Measurements from ENCODE around the gene RSPH9. TPM values are rescaled to one million over a fixed set of nuclear protein-coding genes. Genes with fewer than 3 reads are reported as not detected.

The RSPH9 gene
- total RNA-seq, 4 donors from 2014 or later = 0.24 to 0.57 TPM; not detected in 2

GRCh38 chr6:43707269-43707668, 62.4 kb downstream of the RSPH9 start:
- TF ChIP-seq POLR2AphosphoS5 (IDR thresholded peaks at IDR 0.05) (no peak), CTCF (IDR thresholded peaks at IDR 0.05) (no peak), EP300 (IDR thresholded peaks at IDR 0.05) (no peak), POLR2A (IDR thresholded peaks at IDR 0.05) (no peak)
- peaks cover 29% of the 10 kb centered on the region for H3K4me1 ChIP-seq
- 89% methylated on average over 7 of the region's 7 CpGs for WGBS

DNA sequence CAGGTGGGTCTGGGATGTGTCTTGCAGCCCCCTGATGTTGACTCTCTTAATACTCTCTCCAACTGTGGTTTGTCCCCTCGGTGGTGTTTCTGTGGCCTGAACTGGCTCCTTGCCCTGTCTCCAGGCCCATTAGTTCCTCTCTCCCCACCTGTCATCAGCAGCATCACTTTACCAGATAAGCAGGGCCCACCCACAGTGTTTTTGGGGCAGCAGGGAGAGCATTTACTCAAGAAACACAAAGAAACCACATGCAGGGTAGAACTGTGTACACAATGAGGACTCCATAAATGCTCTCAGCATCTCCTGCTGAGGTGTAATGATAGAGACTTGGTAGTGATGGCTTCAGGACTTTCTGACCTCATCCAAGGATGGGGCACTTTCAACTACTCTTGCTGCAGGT, 62.9 kb downstream of the RSPH9 start:
- WGBS = 50% methylated on average over 1 of the region's 1 CpG
- Histone ChIP-seq H3K9me3 (no peaks in the 10 kb centered on the region), H3K36me3 (no peaks in the 10 kb centered on the region), H3K4me1 (peaks cover 24% of the 10 kb centered on the region), H3K27ac (no peak overlapping the region), H3K27me3 (no peaks in the 10 kb centered on the region), H3K4me3 (no peak overlapping the region)
- DNase-seq (ENCODE audit: low spot score in 2 of 2) = no peak
- TF ChIP-seq POLR2AphosphoS5 (IDR thresholded peaks at IDR 0.05) = no peak
- TF ChIP-seq EP300 (IDR thresholded peaks at IDR 0.05) = no peak
- no peak for TF ChIP-seq CTCF (IDR thresholded peaks at IDR 0.05)
- no peak for TF ChIP-seq POLR2A (IDR thresholded peaks at IDR 0.05)

More at GRCh38 chr6:43707269-43707668, 62.4 kb downstream of the RSPH9 start:
- H3K36me3 ChIP-seq = no peaks in the 10 kb centered on the region
- no peaks in the 10 kb centered on the region for H3K9me3 ChIP-seq
- no peak overlapping the region for H3K27ac ChIP-seq
- H3K27me3 ChIP-seq = no peaks in the 10 kb centered on the region
- no peak for DNase-seq (ENCODE audit: low spot score in 2 of 2)
- no peak overlapping the region for H3K4me3 ChIP-seq

DNA sequence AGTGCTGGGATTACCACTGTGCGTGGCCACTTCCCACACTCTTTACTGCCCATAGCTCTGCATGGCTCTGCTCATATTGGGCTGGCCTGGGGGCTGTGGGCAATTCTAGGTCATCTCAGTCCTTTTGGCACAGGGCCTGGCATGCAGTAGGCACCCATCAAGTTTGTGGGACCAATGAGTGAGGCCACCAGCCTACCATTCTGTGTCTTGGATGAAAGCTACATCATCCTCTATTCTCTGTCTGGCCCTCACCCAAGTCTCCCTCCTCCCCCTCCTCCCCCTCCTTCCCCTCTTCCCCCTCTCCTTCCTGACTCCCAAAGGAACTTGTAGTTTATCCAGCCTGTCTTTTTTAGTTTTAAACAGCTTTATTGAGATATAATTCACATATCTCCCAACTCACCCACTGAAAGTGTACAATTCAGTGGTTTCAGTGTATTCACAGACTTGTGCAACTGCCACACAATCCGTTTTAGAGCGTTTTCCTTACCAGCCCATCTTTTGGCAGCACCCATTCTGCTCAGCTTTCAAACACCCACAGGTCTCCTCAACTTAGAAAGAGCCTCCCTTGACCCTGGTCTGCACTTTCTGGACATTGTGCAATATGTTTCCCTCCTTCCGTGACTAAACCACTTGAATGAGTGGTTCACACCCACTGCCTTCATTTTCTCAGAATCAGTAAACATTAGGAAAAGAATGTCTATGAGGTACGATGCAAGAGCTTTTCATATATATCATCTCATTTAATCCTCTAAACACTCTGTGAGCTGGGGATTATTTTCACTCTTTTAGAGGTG, 64.2 kb downstream of the RSPH9 start:
- Histone ChIP-seq H3K36me3 (no peaks in the 10 kb centered on the region), H3K9me3 (no peaks in the 10 kb centered on the region), H3K4me3 (no peak overlapping the region), H3K4me1 (peaks cover 16% of the 10 kb centered on the region), H3K27me3 (no peaks in the 10 kb centered on the region), H3K27ac (no peak overlapping the region)
- WGBS = 55% methylated on average over 5 of the region's 5 CpGs
- no peak for DNase-seq (ENCODE audit: low spot score in 2 of 2)
- no peak for TF ChIP-seq POLR2A (IDR thresholded peaks at IDR 0.05)
- TF ChIP-seq CTCF (IDR thresholded peaks at IDR 0.05) = no peak
- no peak for TF ChIP-seq POLR2AphosphoS5 (IDR thresholded peaks at IDR 0.05)
- TF ChIP-seq EP300 (IDR thresholded peaks at IDR 0.05) = no peak

GRCh38 chr6:43709654-43710303, 64.9 kb downstream of the RSPH9 start:
- TF ChIP-seq POLR2A (IDR thresholded peaks at IDR 0.05) (no peak), CTCF (IDR thresholded peaks at IDR 0.05) (no peak), POLR2AphosphoS5 (IDR thresholded peaks at IDR 0.05) (no peak), EP300 (IDR thresholded peaks at IDR 0.05) (no peak)
- H3K27ac ChIP-seq = no peak overlapping the region
- H3K36me3 ChIP-seq = no peaks in the 10 kb centered on the region
- peaks cover 16% of the 10 kb centered on the region for H3K4me1 ChIP-seq
- 82% methylated on average over 7 of the region's 7 CpGs for WGBS
- no peaks in the 10 kb centered on the region for H3K9me3 ChIP-seq
- DNase-seq (ENCODE audit: low spot score in 2 of 2) = no peak
- H3K4me3 ChIP-seq = no peak overlapping the region
- H3K27me3 ChIP-seq = no peaks in the 10 kb centered on the region

- H3K36me3 ChIP-seq = no peaks in the 10 kb centered on the region
- H3K4me1 ChIP-seq = peaks cover 22% of the 10 kb centered on the region
- no peaks in the 10 kb centered on the region for H3K27me3 ChIP-seq
- WGBS = 69% methylated on average over 4 of the region's 4 CpGs
- H3K4me3 ChIP-seq = no peak overlapping the region
- no peak for TF ChIP-seq POLR2AphosphoS5 (IDR thresholded peaks at IDR 0.05)
- no peak for TF ChIP-seq CTCF (IDR thresholded peaks at IDR 0.05)
- TF ChIP-seq EP300 (IDR thresholded peaks at IDR 0.05) = no peak
- no peak for TF ChIP-seq POLR2A (IDR thresholded peaks at IDR 0.05)
- no peak for DNase-seq (ENCODE audit: low spot score in 2 of 2)
- H3K27ac ChIP-seq = no peak overlapping the region
- no peaks in the 10 kb centered on the region for H3K9me3 ChIP-seq
These were observed 65.7 kb downstream of the RSPH9 start for GRCh38 chr6:43710576-43710975.

Data from suprapubic skin (tissue), 4 donors.